Adrenal gland (tissue), 5 donors: Measurements from ENCODE around the gene CASKIN2.

Source experiments
- CTCF ChIP-seq, 6 experiments: fragments of 450-650 bp in 4 of 6; fragments of 200-600 bp in 2 of 6; sonication (generic) in 1 of 6; IDR thresholded peaks; 1 replicate in 5 of 6; 2 replicates in 1 of 6; pipeline versions ENCODE4 v1.5.1 to v1.8.0; 2016 to 2021; ENCODE audit warnings: antibody characterized with exemption in 6 of 6, mild to moderate bottlenecking in 2 of 6, moderate library complexity in 1 of 6
- POLR2A ChIP-seq, 2 donors: fragments of 450-650 bp; IDR thresholded peaks; one replicate each; pipeline ENCODE4 v1.6.1; 2017; ENCODE audit warnings: antibody characterized with exemption in 2 of 2, mild to moderate bottlenecking in 2 of 2, moderate library complexity in 1 of 2
- donor health status: DM: no; HTN: no; CAD: no.

- TF ChIP-seq POLR2A (IDR thresholded peaks at IDR 0.05) (no peak), CTCF (IDR thresholded peaks at IDR 0.05) (no peak)
Observed at GRCh38 chr17:75540923-75541503, 25.7 kb upstream of the CASKIN2 start.
